TTC549 (cell line): ENCODE results near the gene BROX.
"Not testable (repeated sequence)": the region's sequence is repeated elsewhere in the genome, so short reads cannot be mapped to it uniquely, and the experiment has no call there.

ENCODE experiments used
- FAIRE-seq: peaks from 2 replicates; lab custom pipeline; 2012; peaks lifted over from hg19 to GRCh38; lab: Jason Lieb, UNC

Gene BROX

GRCh38 chr1:222732216-222733159 lies 20.1 kb downstream of the BROX start:
- peak; percentile 46 for FAIRE-seq

GRCh38 chr1:222734740-222735139 lies 22.4 kb downstream of the BROX start:
- FAIRE-seq = peak; percentile 71

GRCh38 chr1:222736470-222736869 lies 24.1 kb downstream of the BROX start:
- no peak for FAIRE-seq

GRCh38 chr1:222736972-222737371 lies 24.6 kb downstream of the BROX start, which contains the start of gene FAM177B:
FAM177B (plus strand) TSS chr1:222737202; CDS start chr1:222746546, 9,344 bp downstream.
- no peak for FAIRE-seq

GRCh38 chr1:222739465-222739864 lies 27.1 kb downstream of the BROX start:
- no peak for FAIRE-seq

GRCh38 chr1:222739929-222740328 lies 27.6 kb downstream of the BROX start:
- no peak for FAIRE-seq

GRCh38 chr1:222741630-222742457 lies 29.5 kb downstream of the BROX start:
- not testable (repeated sequence) for FAIRE-seq

- FAIRE-seq = no peak
These were observed 37.6 kb downstream of the BROX start for GRCh38 chr1:222749927-222750326.

GRCh38 chr1:222750651-222751050 lies 38.3 kb downstream of the BROX start:
- FAIRE-seq = peak; percentile 60

- FAIRE-seq = no peak
These were observed 38.9 kb downstream of the BROX start for GRCh38 chr1:222751255-222751654.

- FAIRE-seq = no peak
These were observed 42.2 kb downstream of the BROX start for GRCh38 chr1:222754366-222755139.

GRCh38 chr1:222757646-222758268 lies 45.4 kb downstream of the BROX start:
- no peak for FAIRE-seq

GRCh38 chr1:222759451-222760035 lies 47.2 kb downstream of the BROX start:
- FAIRE-seq = no peak

- no peak for FAIRE-seq
These were observed 48.7 kb downstream of the BROX start for GRCh38 chr1:222761083-222761482.

- not testable (repeated sequence) for FAIRE-seq
These were observed 49.8 kb downstream of the BROX start for GRCh38 chr1:222762178-222762577.

GRCh38 chr1:222767152-222767571 lies 54.8 kb downstream of the BROX start:
- FAIRE-seq = no peak

GRCh38 chr1:222768592-222768991 lies 56.2 kb downstream of the BROX start:
- no peak for FAIRE-seq

GRCh38 chr1:222769181-222769580 lies 56.8 kb downstream of the BROX start:
- FAIRE-seq = no peak

- no peak for FAIRE-seq
These were observed 57.7 kb downstream of the BROX start for GRCh38 chr1:222769971-222770620.

GRCh38 chr1:222772996-222773379 lies 60.6 kb downstream of the BROX start:
- FAIRE-seq = no peak

- no peak for FAIRE-seq
These were observed 65.1 kb downstream of the BROX start for GRCh38 chr1:222777463-222777862.
